Measurements from ENCODE around the gene CDC20.

GRCh38 chr1:43338001-43338400, 20.8 kb upstream of the CDC20 start:
- TF ChIP-seq, protein P1, sequence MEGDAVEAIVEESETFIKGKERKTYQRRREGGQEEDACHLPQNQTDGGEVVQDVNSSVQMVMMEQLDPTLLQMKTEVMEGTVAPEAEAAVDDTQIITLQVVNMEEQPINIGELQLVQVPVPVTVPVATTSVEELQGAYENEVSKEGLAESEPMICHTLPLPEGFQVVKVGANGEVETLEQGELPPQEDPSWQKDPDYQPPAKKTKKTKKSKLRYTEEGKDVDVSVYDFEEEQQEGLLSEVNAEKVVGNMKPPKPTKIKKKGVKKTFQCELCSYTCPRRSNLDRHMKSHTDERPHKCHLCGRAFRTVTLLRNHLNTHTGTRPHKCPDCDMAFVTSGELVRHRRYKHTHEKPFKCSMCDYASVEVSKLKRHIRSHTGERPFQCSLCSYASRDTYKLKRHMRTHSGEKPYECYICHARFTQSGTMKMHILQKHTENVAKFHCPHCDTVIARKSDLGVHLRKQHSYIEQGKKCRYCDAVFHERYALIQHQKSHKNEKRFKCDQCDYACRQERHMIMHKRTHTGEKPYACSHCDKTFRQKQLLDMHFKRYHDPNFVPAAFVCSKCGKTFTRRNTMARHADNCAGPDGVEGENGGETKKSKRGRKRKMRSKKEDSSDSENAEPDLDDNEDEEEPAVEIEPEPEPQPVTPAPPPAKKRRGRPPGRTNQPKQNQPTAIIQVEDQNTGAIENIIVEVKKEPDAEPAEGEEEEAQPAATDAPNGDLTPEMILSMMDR (IDR thresholded peaks at IDR 0.05), result no peak
- TF ChIP-seq POLR2A (IDR thresholded peaks at IDR 0.05), result no peak
- TF ChIP-seq POLR2AphosphoS5 (IDR thresholded peaks at IDR 0.05), result no peak

All from prostate gland (tissue), 2 donors.